Cardiac fibroblast (primary cell): ENCODE results near the gene INHBC.

Experiments used
- DNase-seq, 2 donors: peaks; one replicate each; pipeline versions ENCODE4 v3.0.0 to v3.0.0-alpha.2; 2010; ENCODE audit warnings: low read depth in 2 of 2
- H3K4me3 ChIP-seq, 2 donors: replicated peaks in 1 of 2; 1 replicate in 1 of 2; 2 replicates in 1 of 2; pipeline ENCODE4 v1.5.1; 2011; ENCODE audit warnings: low read depth in 2 of 2, low read length in 2 of 2, mild to moderate bottlenecking in 2 of 2, moderate library complexity in 1 of 2
- TF ChIP-seq, protein P1 (sequence below): IDR thresholded peaks from one replicate; pipeline ENCODE4 v1.5.1; 2011; ENCODE audit warnings: low read depth, mild to moderate bottlenecking, low read length, inconsistent platforms

Gene INHBC

DNA sequence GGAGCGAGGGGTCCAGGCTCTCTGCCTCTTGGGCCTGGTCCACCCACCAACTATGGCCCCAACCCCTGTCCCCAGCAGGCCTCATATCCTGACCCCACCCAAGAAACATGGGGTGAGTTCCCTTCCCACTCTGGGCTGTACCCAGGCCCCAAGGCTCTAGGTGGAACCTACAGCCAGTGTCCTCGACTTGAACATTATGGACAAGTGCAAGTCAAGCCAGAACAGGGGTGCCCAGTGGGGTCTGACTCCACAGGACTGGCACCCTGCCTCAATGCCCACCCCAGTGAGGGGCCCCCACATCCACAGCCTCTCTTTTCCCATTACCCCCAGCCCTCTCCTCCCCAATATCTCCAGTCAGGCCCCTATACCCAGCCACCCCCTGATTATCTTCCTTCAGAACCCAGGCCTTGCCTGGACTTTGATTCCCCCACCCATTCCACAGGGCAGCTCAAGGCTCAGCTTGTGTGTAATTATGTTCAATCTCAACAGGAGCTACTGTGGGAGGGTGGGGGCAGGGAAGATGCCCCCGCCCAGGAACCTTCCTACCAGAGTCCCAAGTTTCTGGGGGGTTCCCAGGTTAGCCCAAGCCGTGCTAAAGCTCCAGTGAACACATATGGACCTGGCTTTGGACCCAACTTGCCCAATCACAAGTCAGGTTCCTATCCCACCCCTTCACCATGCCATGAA, 36.5 kb downstream of the INHBC start:
- TF ChIP-seq, protein P1, sequence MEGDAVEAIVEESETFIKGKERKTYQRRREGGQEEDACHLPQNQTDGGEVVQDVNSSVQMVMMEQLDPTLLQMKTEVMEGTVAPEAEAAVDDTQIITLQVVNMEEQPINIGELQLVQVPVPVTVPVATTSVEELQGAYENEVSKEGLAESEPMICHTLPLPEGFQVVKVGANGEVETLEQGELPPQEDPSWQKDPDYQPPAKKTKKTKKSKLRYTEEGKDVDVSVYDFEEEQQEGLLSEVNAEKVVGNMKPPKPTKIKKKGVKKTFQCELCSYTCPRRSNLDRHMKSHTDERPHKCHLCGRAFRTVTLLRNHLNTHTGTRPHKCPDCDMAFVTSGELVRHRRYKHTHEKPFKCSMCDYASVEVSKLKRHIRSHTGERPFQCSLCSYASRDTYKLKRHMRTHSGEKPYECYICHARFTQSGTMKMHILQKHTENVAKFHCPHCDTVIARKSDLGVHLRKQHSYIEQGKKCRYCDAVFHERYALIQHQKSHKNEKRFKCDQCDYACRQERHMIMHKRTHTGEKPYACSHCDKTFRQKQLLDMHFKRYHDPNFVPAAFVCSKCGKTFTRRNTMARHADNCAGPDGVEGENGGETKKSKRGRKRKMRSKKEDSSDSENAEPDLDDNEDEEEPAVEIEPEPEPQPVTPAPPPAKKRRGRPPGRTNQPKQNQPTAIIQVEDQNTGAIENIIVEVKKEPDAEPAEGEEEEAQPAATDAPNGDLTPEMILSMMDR: no peak
- H3K4me3 ChIP-seq: no peak overlapping the region
- no peak for DNase-seq

DNA sequence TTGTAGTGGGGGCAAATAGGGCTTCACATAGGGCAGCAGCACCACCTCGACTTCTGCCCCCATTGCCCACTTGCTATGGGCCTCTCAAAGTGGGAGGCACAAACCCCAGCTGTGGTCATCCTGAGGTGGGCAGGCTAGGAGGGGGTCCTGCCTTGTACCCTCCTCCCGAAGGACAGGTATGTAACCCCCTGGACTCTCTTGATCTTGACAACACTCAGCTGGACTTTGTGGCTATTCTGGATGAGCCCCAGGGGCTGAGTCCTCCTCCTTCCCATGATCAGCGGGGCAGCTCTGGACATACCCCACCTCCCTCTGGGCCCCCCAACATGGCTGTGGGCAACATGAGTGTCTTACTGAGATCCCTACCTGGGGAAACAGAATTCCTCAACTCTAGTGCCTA, 37.1 kb downstream of the INHBC start:
- no peak overlapping the region for H3K4me3 ChIP-seq
- TF ChIP-seq, protein P1: no peak
- no peak for DNase-seq

DNA sequence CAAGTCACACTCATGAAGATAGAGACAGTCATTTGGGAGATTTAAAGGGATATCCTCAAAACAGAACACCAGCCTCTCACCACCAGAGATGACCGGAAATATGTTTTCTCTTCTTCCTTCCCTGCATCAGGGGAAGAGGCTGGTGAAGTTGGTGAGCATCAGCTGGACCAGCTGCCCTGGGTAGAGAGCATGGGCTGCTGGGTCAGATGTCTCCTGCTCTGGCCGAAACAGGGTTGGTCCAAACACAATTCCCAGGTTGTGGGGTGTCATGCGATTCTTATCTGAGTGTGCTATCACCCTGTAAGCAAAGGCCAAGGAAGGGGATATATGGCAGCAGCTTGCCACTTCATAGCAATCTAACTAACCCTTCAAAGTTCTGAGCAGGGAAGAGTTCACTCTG, 37.8 kb downstream of the INHBC start:
- DNase-seq: no peak
- no peak overlapping the region for H3K4me3 ChIP-seq
- TF ChIP-seq, protein P1: no peak

DNA sequence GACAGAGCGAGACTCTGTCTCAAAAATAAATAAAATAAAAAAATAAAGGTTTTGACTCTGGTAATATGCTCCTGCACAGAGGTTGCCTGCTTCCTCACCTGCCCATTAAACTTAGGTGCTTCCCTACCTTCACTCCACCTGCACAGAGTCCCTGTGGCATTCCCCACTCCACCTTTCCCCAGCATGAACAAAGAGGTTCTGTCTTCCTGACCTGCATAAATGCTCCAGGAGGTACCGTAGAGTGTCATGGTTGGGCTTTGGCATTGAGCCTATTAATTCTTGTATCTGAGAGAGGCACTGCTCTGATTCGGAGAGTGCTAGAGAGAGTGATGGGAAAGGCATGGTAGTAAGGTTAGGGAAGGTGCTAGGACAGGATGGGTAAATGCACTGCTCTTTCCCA, 38.8 kb downstream of the INHBC start:
- DNase-seq: no peak
- H3K4me3 ChIP-seq: no peak overlapping the region
- TF ChIP-seq, protein P1: no peak

DNA sequence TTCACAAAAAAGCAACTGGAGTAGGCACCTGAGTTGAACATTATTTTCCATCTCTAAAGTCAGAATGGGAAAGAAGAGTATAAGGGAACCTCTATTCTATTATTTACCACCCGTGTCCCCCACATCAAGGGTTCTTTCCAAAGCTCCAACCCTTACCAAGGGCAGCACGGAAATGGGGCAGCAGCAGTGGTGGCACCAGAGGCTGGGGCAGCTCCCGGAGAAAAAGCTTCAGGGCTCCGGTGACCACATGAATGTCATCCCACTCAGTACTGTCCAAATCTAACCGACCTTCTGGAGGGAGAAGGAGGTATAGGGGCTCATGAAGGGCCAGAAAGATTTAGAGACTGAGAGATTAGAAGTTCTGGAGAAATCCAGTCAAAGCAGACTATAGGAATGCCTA, 39.3 kb downstream of the INHBC start:
- TF ChIP-seq, protein P1: no peak
- no peak for DNase-seq
- no peak overlapping the region for H3K4me3 ChIP-seq

DNA sequence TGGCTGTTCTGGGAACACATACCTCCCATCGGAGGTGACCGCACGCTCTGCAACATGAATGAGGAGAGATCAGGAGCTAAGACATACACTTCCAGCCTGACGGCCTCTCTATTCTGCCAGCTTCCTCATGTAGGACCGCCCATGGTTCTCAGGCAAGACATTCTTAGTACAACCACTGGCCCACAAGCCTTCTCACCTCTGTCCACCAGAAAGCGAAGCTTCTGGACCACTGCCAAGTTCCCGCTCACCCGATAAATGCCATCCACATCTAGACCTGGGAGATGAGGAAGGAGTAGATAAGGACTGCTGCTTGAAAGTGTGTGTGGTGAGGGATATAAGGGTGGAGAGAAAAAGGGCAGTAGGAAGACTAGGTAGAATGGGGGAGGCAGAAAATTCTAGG, 39.8 kb downstream of the INHBC start:
- DNase-seq: no peak
- no peak overlapping the region for H3K4me3 ChIP-seq
- TF ChIP-seq, protein P1: no peak

DNA sequence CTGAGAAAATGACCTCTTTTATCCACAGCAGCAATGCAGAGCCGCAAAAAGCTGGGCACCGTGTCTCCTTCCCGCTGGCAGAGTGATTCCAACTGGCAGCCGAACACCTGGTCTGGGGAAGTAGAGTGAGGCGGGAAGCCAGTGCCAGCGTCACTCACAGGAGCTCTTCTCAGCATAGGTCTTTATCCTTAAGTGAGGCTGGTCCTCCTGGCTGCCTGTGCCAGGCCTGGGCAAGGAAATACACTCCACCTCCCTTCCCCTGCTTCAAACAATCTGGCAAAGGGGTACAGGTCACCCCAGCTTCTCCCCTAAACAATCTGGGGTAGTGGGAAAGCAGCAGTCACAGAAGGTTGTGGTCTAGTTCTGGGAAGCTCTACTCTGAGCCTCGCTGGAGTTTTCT, 40.3 kb downstream of the INHBC start:
- DNase-seq: no peak
- TF ChIP-seq, protein P1: no peak
- H3K4me3 ChIP-seq: no peak overlapping the region
